HG02623 (cell line): ENCODE data around the gene ATG9B.

Source experiments
- ATAC-seq: cut with Tn5 transposase; IDR thresholded peaks from one replicate; pipeline ENCODE4 v1.9.1; 2021; ENCODE audit warnings: moderate library complexity; ENCODE audit not compliant: unreplicated experiment

The ATG9B gene

DNA sequence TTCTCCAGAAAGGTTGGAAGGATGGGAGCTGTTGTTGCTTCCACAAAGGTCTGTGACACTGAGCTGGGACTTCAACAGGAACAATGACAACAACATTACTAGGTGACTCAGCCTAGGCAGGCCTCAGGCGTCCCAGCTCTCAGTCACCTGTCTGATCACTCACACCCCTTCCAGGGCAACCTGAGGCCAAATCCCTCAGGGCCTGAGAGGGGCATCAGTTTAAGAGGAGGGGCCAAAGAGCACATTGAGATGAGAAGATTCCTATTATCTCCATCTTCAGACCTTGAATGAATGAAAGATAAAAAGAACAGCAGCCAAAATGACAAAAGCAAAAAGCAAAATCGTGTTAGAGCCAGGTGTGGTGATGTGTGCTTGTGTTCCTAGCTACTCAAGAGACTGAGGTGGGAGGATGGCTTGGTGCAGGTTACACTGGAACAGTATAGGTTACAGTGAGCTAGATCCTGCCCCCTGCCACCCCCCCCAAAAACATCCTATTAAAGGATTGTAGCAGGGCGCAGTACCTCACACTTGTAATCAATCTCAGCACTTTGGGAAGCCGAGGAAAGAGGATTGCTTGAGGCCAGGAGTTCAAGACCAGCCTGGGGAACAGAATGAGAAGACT is at the start of gene ATG9B:
TSS of gene ATG9B (minus strand) at position 60 of the 622 bp plus-strand sequence. CDS start 71 bp downstream, outside the sequence.
- no peak for ATAC-seq

GRCh38 chr7:151073990-151074389 is 49.7 kb upstream of the ATG9B start:
- ATAC-seq, result no peak

- ATAC-seq, result no peak
Observed at GRCh38 chr7:151071032-151071866, 47.0 kb upstream of the ATG9B start.

DNA sequence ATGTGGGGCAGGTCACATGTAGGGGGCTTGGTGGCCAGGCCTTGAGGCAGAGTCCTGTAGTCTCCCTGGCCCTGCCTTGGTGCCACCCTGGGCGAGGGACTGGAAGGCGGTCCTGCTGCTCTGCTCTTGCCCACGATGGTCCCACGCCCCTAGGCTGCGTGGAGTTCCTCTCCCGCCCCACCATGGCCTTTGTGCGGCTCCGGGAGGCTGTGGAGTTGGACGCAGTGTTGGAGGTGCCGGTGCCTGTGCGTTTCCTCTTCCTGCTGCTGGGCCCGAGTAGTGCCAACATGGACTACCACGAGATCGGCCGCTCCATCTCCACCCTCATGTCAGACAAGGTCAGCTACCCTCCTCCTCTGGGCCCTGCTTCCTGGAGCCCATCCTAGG is 46.3 kb upstream of the ATG9B start:
- no peak for ATAC-seq

- ATAC-seq, result no peak
Observed at GRCh38 chr7:151069841-151070573, 45.7 kb upstream of the ATG9B start.

- ATAC-seq, result no peak
Observed at GRCh38 chr7:151068069-151068773, 43.9 kb upstream of the ATG9B start.

- no peak for ATAC-seq
Observed at GRCh38 chr7:151066273-151066974, 42.1 kb upstream of the ATG9B start.

DNA sequence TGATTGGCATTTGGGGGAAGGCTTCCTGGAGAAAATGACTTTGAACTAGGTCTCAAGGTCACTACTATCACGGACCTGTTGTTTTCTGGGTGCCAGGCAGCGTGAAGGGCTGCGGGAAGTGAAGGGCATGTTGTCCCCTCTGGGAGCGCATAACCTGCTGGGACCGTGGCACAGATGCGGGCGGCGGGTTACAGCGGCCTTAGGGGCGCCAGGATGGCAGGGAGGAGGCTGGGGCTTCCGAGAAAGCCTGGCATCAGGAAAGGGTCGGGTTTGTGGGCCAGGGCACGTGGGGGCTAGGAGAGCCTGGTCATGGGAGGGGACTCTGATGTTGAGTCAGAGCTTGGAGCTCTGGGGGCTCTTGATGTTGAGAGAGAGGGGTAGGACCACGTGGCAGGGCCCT is 41.2 kb upstream of the ATG9B start:
- no peak for ATAC-seq

DNA sequence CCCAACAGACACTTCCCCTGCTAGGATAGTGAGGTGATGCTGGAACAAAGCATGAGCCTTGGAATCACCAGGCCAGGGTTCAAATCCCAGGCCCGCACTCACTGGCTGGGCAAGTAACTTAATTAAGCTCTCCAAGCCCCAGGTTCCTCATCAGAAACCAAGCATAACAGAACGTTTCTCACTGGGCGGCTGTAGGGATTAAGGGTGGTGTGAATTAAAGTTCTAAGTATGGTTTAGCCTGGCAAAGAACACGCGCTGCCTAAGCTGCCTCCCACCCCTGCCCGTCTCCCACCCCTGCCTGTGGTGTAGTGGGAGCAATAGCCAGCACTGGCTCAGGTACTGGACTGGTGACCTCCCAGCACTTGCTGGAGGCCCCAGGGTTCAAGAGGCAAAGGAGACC is 40.7 kb upstream of the ATG9B start:
- ATAC-seq, result no peak

- ATAC-seq, result no peak
Observed at GRCh38 chr7:151064454-151064853, 40.2 kb upstream of the ATG9B start.

DNA sequence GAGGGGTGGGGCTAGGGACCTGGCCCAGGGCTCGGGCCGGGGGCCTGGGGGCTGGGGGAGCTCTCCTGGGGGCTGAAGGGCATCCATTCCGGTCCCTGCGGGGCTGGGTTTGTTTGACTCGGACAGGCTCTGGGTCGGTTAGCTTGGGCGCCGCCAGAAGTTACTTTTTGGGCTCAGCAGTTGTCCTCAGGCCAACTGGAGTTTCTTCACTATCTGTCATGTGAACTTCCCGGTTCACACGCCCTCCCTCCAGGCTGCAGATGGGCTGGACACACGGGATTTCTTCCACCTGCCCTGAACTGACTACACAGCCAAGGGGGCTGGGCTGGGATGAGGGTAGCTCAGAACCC is 38.9 kb upstream of the ATG9B start:
- ATAC-seq, result no peak

GRCh38 chr7:151062399-151063211 is 38.3 kb upstream of the ATG9B start:
- ATAC-seq, result no peak

DNA sequence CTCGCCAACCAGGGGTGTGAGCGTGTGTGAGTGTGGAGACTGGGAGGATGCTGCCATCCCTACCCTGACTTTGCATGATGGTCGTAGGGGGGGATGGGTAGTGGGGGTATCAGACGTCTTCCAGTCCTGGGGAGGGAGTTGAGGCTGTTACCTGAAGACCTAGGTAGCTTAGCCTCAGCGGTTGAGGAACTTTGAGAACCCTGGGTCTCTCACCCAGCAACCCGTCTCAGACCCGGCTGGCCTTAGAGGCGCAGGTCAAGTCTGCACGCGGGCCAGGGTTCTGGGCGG is 37.8 kb upstream of the ATG9B start:
- ATAC-seq, result no peak

- ATAC-seq, result no peak
Observed at GRCh38 chr7:151061213-151062110, 37.2 kb upstream of the ATG9B start.

DNA sequence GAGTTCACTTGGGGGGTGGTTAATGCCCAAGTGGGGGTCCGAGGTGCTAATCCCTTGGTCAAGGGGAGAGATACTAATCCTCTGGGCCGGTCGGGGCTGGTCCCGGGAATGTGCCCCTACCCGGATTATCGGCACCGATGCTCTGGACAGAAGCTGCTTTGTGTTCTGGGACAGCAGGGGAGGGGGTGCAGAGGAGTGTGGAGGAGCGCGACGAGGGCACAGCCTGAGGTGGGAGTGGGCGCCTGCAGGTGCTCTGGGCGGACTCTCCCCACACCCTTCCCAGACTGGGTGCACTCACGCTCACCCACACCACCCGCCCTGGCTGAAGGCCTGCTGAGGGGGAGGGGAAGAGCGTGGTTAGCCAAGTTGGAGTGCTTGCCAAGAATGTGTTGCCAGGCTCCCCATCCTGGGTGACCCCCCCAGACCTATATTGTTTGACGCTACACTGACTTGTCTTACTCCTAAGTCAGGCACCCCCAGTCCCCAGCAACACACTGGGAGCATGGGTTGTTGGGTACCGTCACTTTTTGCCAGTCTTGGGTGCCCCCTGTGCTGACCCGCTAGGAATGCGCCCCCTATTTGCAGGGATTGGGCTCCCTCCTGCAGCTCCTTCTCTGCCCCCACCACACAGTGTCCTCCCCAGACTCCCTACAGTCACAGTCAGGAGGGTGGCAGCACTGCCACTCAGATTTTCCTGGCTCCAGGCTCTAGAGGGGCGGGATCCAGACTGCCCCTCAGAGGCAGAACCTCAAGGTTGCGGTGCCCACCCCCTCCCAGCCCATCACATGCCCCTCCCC is 36.3 kb upstream of the ATG9B start:
- no peak for ATAC-seq

GRCh38 chr7:151060113-151060415 is 35.8 kb upstream of the ATG9B start:
- no peak for ATAC-seq

GRCh38 chr7:151059367-151060112 is 35.2 kb upstream of the ATG9B start, which contains the start of gene SLC4A2:
TSS of gene SLC4A2 (plus strand) at chr7:151059589. CDS start at chr7:151061988, 2,399 bp downstream.
- peak; percentile 24 for ATAC-seq
